ENCODE measurements around the gene DNAH1.

Gene DNAH1

DNA sequence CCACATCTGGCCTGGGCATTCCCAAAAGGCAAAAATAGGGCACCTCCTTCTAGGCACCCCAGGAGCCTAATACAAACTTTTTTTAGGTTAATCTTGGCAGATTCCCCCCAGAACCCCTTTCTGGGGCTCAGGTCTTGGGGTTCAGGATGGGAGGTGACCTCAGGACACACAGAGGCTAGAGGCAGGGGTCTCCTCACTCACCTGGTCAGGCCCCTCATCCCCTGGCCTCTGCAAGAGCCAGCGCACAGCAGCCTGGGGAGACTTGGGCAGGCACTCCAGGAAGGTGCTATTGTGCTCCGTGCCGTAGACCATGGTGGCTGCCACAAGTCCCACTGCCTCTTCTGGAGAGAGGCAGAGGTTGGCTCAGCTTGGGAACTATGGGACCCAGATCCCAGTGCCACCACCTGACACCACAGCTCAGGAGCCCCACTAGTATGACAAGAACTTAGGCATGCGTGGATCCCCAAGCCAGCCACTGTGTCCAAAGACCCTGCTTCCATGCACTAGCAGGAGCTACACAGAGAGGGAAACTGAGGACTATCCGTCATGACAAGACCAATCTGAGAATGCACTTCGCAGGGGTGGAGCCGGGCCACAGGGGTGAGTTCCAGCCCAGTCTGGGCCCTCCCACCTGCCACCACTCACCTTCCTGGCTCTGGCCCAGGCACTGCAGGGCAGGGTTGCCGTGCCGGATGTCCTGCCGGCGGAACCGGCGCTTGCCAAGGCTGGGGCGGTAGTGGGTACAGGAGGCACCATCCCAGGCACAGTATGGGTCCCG, 121.4 kb downstream of the DNAH1 start:
- no peak for DNase-seq

- no peak for DNase-seq
Observed at GRCh38 chr3:52438104-52438376, 121.9 kb downstream of the DNAH1 start.

DNA sequence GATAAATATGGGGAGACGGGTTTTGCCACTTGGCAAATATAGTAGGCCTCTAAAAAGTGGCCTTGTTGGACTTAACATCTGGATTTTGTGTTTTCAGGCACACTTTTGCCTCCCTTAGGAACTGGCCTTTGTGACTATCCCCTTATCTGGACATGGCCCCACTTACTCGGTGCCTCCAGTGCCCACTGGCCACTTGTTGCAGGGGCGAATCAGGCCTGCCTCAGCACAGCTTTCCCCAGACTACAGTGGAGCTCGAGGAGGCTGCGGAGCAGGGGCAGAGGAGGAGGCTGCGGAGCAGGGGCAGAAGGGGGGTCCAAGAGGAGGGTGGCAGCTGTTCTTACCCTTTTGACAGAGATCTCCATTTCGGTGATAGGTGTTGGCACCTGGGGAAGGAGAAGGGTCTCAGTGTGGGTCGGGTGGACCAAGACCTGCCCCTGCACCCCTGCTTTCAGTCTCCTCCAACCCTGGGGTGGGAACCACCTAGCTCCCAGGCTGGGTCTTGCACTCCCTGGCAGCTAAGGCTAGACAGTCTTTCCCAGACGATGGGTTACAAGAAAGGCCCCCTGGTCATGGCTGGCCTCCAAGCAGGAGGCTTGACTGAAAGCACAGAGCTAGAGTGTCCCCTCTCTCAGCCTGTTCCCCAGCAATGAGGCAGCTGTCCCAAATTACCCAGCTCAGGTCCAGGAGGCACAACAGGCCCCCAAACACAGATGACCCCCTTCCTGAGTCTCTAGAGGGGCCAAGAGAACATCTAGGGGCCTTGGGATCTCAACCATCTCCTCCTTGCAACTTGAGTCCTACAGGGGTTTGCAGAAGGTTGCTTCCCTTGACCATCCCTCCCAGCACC, 122.7 kb downstream of the DNAH1 start:
- no peak for DNase-seq

GRCh38 chr3:52439426-52440248, 123.5 kb downstream of the DNAH1 start:
- DNase-seq: no peak

DNA sequence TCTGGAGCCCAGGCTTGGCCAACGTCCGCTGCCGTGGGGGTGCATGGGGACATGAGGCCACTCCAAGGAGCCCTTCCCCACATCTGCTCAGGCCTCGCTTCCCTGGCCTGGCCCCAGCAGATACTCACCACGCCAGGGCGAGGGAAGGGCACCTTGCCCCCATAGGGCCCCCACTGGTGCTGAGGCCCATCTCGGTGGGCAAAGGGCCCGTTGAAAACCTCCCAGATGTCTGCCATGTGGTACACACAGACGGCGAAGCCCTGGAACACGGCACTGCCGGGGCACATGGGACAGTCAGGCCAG, 124.1 kb downstream of the DNAH1 start:
- no peak for DNase-seq

DNA sequence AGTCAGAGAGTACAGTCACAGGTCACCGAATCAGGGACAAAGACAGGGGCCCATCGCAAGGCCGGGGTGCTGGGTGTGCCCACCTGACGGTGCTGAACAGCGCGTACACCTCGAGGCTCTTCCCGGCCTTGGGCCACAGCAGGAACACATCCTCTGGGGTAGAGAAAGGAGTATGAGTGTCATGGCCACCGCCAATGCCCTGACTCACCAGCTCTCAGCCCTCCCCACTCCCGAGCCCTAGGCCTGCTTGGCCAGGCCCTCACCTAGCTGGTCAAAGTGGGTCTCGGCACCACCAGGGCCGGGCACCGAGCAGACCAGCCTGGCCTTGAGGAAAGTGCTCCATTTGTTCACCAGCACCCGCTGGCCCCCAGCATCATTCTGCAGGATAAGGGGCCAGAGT, 124.6 kb downstream of the DNAH1 start:
- no peak for DNase-seq

- DNase-seq: no peak
Observed at GRCh38 chr3:52441091-52441771, 125.1 kb downstream of the DNAH1 start.

DNA sequence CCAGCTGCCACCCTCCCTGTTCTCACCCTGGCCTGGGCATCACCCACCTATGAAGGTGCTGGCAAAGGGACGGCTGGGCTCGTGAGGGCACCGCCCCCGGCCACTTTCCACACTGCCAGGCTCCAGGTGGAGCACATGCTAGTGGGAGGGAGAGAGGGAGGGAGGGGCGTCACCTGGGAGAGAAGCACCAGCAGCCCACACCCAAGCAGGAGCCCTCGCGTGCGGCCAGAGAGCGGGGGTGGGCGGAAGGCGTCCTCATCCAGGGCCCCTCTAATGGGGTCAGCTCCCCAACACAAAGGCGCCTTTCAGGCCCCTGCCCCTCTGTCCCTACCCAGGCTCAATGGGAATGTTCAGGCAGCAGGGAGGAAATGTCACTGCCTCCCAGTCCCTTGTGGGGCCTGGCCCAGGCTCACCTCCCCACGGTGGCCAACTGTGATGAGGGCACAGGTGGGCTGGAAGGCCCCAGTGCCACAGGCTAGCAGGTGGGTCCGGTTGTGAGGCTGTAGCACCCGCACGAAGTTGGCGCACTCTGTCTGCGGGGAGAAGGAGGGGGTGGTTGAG, 125.7 kb downstream of the DNAH1 start:
- DNase-seq: no peak

DNA sequence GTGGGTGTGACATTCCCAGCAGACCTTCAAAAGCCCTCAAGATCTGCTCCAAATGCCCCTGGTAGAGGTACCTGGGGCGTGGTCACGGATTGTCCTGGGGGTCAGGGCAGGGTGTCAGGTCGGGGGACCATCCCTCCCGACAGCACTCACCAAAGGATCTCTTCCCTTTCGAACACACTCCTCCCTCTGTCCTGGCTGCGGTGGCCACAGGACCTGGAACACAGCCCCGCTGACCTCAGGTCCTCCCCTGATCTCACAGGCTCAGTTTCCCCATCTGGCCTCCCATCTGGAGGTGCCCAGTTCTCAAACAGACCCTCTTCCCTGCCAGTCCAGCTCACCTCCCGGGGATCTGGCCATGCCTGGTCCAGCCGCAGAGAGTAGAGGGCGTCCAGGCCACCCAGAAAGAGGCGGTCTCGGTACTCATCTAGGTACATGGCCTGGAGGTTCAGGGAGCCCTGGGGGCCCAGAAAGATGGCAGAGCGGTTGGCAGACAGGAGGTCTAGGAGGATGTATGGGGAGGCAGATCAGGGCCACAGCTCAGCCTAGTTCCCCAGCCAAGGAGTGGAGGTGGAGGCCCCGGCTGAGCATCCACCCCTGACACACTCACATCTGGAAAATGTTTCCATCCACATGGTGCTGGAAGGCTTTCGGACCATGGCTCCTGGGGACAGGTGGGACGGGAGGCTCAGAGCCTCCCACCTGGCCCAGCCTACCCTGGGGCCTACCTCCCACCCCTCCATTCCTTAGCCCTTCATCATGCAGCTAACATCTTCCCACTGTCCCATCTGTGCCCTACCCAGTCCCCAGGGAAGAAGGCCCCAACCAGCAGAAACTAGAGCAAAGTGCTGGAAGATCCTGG, 126.5 kb downstream of the DNAH1 start:
- DNase-seq: no peak

GRCh38 chr3:52443268-52443610, 127.1 kb downstream of the DNAH1 start:
- no peak for DNase-seq

- no peak for DNase-seq
Observed at GRCh38 chr3:52443791-52444687, 127.9 kb downstream of the DNAH1 start.

DNA sequence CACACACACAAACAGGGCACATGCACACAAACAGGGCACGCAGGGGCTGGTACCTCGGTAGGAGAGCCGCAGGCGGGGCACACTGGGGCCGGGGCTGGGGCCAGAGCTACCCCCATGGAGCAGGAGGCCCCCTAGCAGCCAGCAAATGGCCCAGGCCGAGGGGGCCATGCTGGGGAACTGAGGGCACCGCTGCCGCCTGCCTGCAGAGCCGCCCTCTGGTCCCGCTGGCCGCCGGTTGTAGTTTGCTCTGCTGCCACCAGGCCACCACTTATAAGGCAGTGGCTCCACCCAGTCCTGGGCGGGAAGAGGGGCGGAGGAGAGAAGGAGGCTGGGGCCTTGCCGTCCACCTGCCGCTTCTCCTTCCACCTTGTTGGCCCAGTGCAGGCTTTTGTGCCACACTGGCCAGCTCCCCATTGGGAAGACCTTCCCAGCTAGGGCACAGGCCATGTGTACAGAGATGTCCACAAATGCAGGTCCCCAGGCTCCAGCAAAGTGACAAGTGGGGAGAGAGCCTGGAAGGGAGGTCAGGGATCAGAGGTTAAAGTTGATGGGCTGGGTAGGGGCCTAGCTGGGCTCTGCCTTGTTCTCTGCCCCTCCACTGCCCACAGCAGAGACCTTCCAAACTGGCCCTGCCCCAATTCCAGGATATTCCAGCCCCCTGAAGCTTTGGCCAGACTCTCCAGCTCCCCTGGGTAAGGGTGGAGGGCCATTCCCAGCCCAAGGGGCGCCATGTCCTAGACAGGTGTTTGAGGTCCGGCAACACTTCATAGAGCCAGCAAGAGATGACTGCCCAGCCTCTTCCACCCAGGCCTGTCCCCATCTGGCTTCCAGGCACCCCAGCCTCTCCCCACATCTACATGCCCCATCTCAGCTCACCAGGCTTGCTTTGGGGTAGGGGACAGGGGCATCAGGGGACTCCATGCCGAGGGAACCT, 129.0 kb downstream of the DNAH1 start, which contains the start of gene SEMA3G:
Gene SEMA3G, minus strand, starts transcription at position 244 of the 934 bp plus-strand sequence. Its CDS starts 76 bp downstream, at position 168.
- peak; percentile 40 to 62 (median 53) for DNase-seq

- DNase-seq: no peak
Observed at GRCh38 chr3:52446042-52446441, 129.9 kb downstream of the DNAH1 start.

- peak; percentile 24 to 47 (median 38) for DNase-seq
Observed at GRCh38 chr3:52446631-52447511, 130.8 kb downstream of the DNAH1 start.

DNA sequence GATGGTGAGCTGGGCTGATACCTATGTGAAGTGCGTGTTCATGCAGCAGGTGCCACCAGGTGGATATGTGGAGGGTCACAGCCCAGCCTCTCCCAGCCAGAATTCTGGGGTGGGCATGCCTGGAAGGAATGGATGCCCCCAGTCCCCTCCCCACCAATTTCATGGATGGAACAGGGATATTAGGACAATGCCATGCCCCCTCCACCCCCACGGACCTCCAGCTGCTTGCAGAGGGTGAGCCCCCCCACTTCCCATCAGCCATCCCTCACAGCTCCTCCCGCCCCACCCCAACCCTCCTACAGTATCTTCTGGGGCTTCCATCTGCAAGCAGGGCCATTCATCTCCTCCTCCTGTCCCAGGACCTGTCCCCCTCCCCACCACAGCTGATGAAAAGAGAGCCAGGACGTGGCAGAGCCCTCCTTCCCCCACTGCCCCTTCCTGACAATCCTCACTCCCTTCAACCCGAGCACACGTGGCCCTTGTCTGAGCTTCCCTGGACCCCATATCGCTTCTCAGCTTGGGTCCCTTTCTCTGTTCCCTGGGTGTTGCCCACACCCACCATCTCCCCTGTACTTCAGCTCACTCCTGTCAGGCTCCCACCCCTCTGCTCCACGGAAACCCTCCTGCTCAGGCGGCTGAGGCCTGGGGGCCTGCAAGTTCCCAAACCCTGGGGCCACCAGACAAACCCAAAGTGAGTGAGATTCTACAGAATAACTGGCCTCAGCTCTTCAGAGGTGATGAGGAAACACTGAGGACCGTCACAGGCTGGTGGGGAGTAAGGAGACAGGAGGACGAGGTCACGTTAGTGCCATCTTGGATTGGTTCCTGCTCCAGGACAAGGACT, 131.6 kb downstream of the DNAH1 start:
- DNase-seq: no peak
